AG04450 (cell line): ENCODE data around the gene WNK2. TPM values are rescaled to one million over a fixed set of nuclear protein-coding genes. Genes with fewer than 3 reads are reported as not detected.

Source experiments
- CTCF ChIA-PET: fragments of 300-600, 350-600 bp; formaldehyde crosslinking; extraction: SDS; loops from one replicate; lab custom pipeline; 2022; ENCODE audit warnings: antibody characterized with exemption, inconsistent platforms; lab: Charles Lee
- POLR2A ChIA-PET: fragments of 350-600 bp; formaldehyde crosslinking; extraction: SDS; loops from one replicate; lab custom pipeline; 2021; ENCODE audit warnings: antibody characterized with exemption, inconsistent platforms; lab: Yijun Ruan, JAX
- DNase-seq: peaks from one replicate; pipeline ENCODE4 v3.0.0-alpha.2; 2011; ENCODE audit warnings: low read depth, low spot score
- H3K27ac ChIP-seq: one replicate; pipeline ENCODE4 v1.5.1; 2012; ENCODE audit warnings: low read depth, low read length, control low read depth
- H3K27me3 ChIP-seq: one replicate; pipeline ENCODE4 v1.6.0; 2012; ENCODE audit warnings: low read length; ENCODE audit not compliant: control insufficient read depth, insufficient read depth
- H3K4me3 ChIP-seq: 2 replicates; pipeline ENCODE4 v1.5.1; 2011; ENCODE audit warnings: mild to moderate bottlenecking, low read depth, low read length, control low read depth
- H3K9me3 ChIP-seq: 2 replicates; pipeline ENCODE4 v1.5.1; 2012; ENCODE audit warnings: low read length; ENCODE audit not compliant: control insufficient read depth, insufficient read depth
- polyA plus RNA-seq: library from polyadenylated mRNA; depleted of rRNA; stranded (reverse); fragments of >200 nt; gene quantifications from 2 replicates; pipeline ENCODE4 v1.2.3, GENCODE V29; 2011
- TF ChIP-seq, protein P1 (sequence below): IDR thresholded peaks from 2 replicates; pipeline ENCODE4 v1.5.1; 2011; ENCODE audit warnings: low read depth, low read length, control low read depth, inconsistent platforms

Gene WNK2
- polyA plus RNA-seq, 1 experiment, result not detected

DNA sequence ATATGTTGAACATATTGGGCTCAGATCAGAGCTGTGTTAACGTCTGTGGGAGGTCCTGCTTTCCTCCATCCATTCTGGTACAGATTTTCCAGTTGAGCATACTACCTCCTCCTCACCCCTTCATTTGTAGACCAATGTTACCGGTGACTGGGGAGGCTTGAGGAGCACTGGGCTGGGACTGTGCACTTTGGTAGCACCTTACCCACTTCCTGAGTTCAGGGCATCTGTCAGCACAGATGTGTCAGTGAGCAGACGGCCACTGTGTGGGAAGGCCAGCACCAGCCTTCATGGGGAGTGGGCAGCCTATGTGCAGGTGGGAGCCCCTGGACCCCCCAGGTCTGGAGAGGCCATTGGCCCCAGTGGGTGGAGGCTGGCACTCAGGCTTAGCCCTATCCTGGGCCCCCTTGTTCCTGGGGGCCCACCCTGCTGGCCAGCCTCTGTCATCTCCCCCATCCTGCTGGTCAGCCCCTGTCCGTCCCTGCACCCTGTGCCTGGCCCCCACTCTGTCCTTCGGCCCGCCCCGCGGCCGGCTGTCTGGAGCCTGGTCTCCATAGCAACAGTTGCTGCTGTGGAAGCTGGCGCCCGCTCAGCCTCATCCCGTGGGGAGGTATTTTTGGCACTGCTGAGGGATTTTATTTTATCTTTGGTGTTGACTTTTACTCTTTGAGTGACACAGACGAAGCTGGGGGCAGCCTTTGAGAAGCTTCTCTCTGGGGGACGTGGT lies 21.3 kb downstream of the WNK2 start:
- no peak overlapping the region for H3K27ac ChIP-seq

DNA sequence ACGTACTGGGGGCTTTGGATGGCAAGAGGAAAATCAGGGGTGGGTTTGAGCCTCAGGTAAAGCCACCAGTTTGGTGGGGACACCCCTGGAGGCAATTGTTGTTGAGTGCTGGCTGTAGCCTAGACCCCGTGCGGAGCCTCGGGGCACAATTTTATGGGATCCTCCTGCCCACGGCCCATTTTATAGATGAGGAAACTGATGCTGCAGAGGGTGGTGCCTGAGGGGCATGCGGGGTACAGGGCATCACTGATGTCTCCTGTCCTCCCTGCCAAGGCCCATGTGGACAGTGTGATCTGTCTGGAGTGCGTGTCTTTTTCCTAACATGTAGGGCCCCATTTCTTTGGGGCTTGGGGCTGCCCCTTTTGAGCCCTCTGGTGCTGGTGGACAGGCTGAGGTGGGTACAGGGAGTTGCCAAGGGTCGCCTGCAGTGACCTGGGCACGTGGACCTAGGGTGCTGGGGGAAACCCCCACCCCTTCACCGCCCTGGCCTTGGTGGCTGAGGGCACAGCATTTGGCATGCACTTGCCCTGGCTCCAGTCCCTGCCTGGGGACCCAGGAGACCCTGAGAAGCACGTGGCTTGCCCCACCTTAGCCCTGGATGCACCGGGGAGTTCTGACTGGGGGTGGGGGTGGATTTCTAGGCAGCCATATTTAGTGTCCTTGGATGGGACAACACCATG lies 22.1 kb downstream of the WNK2 start:
- ChIA-PET CTCF (interaction anchor here (1.1 kb wide), 1 partner anchor 10 kb away, joined by 3 read pairs; no protein-coding TSS in a partner anchor), POLR2A (no interaction called here)
- Histone ChIP-seq H3K27ac (no peak overlapping the region), H3K4me3 (no peak overlapping the region), H3K27me3 (peaks cover 9% of the 10 kb centered on the region), H3K9me3 (peaks cover 20% of the 10 kb centered on the region)
- TF ChIP-seq, protein P1, sequence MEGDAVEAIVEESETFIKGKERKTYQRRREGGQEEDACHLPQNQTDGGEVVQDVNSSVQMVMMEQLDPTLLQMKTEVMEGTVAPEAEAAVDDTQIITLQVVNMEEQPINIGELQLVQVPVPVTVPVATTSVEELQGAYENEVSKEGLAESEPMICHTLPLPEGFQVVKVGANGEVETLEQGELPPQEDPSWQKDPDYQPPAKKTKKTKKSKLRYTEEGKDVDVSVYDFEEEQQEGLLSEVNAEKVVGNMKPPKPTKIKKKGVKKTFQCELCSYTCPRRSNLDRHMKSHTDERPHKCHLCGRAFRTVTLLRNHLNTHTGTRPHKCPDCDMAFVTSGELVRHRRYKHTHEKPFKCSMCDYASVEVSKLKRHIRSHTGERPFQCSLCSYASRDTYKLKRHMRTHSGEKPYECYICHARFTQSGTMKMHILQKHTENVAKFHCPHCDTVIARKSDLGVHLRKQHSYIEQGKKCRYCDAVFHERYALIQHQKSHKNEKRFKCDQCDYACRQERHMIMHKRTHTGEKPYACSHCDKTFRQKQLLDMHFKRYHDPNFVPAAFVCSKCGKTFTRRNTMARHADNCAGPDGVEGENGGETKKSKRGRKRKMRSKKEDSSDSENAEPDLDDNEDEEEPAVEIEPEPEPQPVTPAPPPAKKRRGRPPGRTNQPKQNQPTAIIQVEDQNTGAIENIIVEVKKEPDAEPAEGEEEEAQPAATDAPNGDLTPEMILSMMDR, result no peak
- DNase-seq, result no peak

More for the DNA sequence above, 21.3 kb downstream of the WNK2 start:
- TF ChIP-seq, protein P1, result no peak
- DNase-seq, result no peak
- ChIA-PET CTCF (interaction anchor here (1.1 kb wide), 1 partner anchor 9 kb away, joined by 3 read pairs; no protein-coding TSS in a partner anchor), POLR2A (no interaction called here)
- H3K9me3 ChIP-seq, result peaks cover 16% of the 10 kb centered on the region
- peaks cover 9% of the 10 kb centered on the region for H3K27me3 ChIP-seq
- H3K4me3 ChIP-seq, result no peak overlapping the region

DNA sequence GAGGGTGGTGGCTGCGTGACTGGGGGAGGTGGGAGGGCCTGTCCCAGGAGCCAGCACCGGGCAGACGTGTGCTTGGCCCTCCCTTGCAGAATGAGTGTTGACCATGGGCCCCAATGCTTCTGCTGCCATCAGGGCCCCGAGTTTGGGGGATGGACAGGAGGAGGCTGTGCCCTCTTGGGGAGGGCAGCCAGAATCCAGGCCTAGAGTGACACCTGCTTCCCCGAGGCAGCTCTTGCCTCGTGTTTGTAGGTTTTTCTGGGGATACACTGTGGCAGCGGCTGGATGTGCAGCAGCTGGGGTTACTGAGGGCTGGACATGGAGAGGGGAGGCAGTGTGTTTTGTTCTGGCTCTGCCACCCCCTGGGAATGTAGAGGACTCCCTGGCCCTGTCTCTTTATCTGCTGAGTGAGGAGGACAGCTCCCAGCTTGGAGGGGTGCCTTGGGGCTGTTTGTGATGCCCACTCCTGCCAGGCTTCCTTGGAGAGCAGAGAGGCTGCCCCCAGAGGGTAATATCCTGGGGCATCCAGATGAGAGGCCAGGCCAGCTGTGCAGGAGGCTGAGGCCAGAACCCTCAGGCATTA lies 22.7 kb downstream of the WNK2 start:
- Histone ChIP-seq H3K9me3 (peaks cover 20% of the 10 kb centered on the region), H3K27me3 (peaks cover 9% of the 10 kb centered on the region), H3K4me3 (no peak overlapping the region), H3K27ac (no peak overlapping the region)
- DNase-seq, result no peak
- ChIA-PET POLR2A (no interaction called here), CTCF (no interaction called here)
- TF ChIP-seq, protein P1, result no peak

DNA sequence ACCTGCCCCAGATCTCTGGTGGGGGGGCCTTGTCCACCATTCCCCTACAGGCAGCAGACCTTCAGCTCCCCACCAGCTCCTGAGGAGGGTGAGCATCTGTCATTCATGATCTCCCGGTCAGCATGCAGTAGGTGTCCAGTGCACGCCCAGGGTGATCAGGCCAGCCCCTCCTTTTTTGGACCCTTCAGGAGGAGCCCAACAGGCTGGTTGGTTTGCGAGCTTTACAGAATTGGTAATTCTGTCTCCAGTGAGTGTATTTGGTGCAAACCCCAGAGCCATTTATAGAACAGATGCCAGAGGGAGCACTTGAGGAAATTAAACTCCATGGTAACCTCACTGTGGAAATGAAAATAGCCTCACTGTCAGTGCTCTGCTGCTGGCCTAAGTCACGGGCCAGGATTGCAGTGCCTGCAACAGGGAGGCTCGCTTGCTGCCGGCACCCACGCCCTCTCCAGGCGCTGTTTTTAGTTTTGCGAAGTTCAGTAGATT lies 23.4 kb downstream of the WNK2 start:
- DNase-seq, result no peak
- peaks cover 23% of the 10 kb centered on the region for H3K9me3 ChIP-seq
- no peak overlapping the region for H3K27ac ChIP-seq
- no peak overlapping the region for H3K4me3 ChIP-seq
- ChIA-PET CTCF (no interaction called here), POLR2A (no interaction called here)
- peaks cover 9% of the 10 kb centered on the region for H3K27me3 ChIP-seq
- TF ChIP-seq, protein P1, result no peak
